Peyer's patch (tissue), 4 donors: ENCODE data around the gene ALDOB.

ENCODE experiments used
- POLR2A ChIP-seq, 2 donors: fragments of 450-650 bp; IDR thresholded peaks; one replicate each; pipeline ENCODE4 v1.5.1; 2017; ENCODE audit warnings: antibody characterized with exemption in 2 of 2, mild to moderate bottlenecking in 2 of 2, moderate library complexity in 2 of 2
- TF ChIP-seq, protein P1 (sequence below), 6 experiments: fragments of 450-650 bp in 4 of 6; fragments of 200-600 bp in 2 of 6; sonication (generic) in 1 of 6; IDR thresholded peaks; one replicate each; pipeline ENCODE4 v1.5.1; 2017 to 2019; ENCODE audit warnings: antibody characterized with exemption in 6 of 6, mild to moderate bottlenecking in 3 of 6, moderate library complexity in 1 of 6

DNA sequence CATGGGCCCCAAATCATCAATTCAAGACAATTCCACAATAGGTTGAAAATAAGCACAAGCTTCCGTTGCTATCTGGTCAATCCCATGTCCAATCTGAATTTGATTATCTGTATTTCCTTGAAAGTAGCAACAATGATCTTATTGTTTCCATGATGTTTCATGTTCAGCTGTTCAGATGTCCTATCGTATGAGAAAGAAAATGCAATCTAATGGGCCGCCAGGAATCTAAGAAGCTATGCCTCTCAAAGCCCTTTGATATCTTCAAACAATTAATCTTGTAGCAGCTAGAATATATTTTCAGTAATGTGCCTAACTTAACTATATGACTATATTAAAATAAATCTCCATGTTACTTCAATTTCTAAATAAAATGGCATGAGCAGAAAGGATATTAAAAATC is 32.1 kb upstream of the ALDOB start:
- TF ChIP-seq, protein P1, sequence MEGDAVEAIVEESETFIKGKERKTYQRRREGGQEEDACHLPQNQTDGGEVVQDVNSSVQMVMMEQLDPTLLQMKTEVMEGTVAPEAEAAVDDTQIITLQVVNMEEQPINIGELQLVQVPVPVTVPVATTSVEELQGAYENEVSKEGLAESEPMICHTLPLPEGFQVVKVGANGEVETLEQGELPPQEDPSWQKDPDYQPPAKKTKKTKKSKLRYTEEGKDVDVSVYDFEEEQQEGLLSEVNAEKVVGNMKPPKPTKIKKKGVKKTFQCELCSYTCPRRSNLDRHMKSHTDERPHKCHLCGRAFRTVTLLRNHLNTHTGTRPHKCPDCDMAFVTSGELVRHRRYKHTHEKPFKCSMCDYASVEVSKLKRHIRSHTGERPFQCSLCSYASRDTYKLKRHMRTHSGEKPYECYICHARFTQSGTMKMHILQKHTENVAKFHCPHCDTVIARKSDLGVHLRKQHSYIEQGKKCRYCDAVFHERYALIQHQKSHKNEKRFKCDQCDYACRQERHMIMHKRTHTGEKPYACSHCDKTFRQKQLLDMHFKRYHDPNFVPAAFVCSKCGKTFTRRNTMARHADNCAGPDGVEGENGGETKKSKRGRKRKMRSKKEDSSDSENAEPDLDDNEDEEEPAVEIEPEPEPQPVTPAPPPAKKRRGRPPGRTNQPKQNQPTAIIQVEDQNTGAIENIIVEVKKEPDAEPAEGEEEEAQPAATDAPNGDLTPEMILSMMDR (IDR thresholded peaks at IDR 0.05) = no peak
- no peak for TF ChIP-seq POLR2A (IDR thresholded peaks at IDR 0.05)
